GM13976 (cell line): Measurements from ENCODE around the gene CCNI.

Source experiments
- DNase-seq: peaks from one replicate; pipeline ENCODE4 v3.0.0; 2012; ENCODE audit warnings: low spot score
- in situ Hi-C: fragments of 300-500 bp; cut with MboI; formaldehyde crosslinking; loops from one replicate; pipeline ENCODE4 v1.12.0; 2022; ENCODE audit warnings: low sequenced_read_pairs, mixed read lengths, inconsistent platforms; ENCODE audit not compliant: unreplicated experiment
- TF ChIP-seq, protein P1 (sequence below): IDR thresholded peaks from 2 replicates; pipeline ENCODE4 v1.5.1; 2012; ENCODE audit warnings: borderline replicate concordance, mild to moderate bottlenecking; ENCODE audit not compliant: insufficient read depth; ENCODE audit errors: extremely low read depth, missing control alignments, control extremely low read depth

CCNI gene

DNA sequence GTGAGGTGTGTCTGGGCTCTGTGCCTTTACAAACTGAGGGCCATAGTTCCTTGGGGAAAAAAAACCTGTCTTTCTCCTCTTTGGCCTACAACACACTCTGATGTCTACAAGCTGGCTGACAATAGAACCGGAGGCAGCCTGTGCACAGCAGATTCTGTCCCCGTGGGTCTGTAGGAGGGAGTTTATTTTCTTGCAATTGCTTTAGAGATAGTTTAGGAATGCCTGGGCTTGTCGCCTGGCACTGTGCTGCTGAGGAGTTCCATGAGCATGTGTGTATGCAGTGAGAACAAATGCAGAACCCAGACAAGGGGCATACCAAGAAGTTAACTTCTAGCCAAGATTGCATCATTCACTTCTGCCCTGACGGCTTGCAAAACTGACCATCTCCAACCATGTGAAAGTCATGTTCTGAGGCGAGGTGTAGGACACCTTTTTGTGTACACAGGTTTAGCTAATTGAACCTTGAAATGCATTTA lies 54.1 kb downstream of the CCNI start:
- no peak for DNase-seq
- TF ChIP-seq, protein P1, sequence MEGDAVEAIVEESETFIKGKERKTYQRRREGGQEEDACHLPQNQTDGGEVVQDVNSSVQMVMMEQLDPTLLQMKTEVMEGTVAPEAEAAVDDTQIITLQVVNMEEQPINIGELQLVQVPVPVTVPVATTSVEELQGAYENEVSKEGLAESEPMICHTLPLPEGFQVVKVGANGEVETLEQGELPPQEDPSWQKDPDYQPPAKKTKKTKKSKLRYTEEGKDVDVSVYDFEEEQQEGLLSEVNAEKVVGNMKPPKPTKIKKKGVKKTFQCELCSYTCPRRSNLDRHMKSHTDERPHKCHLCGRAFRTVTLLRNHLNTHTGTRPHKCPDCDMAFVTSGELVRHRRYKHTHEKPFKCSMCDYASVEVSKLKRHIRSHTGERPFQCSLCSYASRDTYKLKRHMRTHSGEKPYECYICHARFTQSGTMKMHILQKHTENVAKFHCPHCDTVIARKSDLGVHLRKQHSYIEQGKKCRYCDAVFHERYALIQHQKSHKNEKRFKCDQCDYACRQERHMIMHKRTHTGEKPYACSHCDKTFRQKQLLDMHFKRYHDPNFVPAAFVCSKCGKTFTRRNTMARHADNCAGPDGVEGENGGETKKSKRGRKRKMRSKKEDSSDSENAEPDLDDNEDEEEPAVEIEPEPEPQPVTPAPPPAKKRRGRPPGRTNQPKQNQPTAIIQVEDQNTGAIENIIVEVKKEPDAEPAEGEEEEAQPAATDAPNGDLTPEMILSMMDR = no peak
- in situ Hi-C loops = no loop called here

DNA sequence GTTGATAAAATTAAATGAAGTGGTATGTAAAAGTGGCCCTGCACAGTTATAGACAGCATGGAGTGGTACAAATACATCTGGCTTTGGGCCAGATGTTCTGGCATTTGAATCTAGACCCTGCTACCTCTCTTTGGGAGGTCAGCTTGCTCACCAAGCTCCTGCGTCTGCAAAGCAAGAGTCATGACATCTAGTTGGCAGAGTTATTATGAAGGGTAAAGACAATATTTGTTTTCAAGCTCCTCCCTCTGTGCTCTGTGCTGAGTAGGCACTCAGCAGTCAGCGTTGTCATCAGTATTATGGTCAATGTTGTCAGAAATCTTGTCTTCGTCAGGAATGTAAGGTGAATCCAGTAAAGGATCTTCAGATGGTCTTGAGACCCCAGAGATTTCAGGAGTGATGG lies 55.8 kb downstream of the CCNI start:
- no peak for DNase-seq
- TF ChIP-seq, protein P1 = no peak
- in situ Hi-C loops = no loop called here

DNA sequence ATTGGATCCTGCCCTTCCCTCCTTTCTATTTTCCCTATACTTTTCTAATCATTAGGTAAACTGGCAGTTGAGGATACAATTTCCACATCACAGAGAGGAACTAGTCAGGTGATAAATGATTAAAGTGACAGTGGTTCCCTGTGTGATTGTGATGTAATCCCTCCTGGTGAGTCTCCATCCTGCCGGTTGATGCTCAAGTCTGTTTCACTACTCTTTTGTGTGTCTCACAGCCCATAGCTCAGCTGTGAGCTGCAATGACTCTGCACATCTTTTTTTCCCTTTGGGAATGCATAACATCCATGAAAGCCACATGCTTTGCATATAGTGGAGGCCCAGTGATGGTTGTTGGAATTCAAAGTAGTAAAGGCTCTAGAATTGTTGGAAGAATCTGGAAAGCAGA lies 60.4 kb downstream of the CCNI start:
- DNase-seq = no peak
- in situ Hi-C loops = no loop called here
- TF ChIP-seq, protein P1 = no peak

DNA sequence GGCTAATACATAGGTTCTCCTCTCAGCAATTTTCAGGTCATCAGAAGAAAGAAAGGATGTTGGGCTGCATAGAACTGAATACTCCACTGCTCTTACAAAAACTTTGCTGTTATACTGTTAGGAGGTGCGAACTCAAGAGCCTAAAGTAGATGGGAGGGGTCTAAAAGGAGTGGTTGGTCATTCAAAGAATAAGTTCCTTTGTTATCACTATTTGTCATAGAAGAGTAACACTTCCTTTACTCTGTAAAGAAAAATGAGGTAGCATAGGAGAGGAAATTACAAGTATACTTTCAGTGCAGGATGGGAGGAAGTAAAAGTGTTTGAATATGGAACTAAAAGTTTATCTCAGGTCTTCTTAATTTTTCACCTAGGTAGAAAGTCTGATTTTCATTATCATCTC lies 61.5 kb downstream of the CCNI start:
- in situ Hi-C loops = no loop called here
- no peak for DNase-seq
- TF ChIP-seq, protein P1 = no peak

DNA sequence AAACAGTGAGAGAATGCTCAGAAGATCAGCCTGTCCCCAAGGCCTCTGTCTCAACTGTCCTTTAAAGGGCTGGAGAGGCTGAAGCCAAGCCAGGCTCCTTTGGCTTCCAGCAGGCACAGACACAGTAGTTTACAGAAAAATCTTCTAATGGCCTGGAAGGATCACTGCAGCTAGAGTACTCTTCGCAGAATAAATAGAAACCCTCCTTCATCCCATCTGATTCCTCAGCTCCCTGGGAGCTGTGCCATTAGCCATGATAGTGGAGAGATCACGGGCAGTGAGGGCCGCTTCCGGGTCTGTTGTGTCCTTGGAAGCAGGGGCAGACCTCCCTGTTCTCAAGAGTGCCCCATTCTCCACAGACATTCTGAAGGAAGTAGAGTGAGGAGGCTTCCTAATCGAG lies 63.1 kb downstream of the CCNI start:
- no peak for DNase-seq
- in situ Hi-C loops = no loop called here
- TF ChIP-seq, protein P1 = no peak

DNA sequence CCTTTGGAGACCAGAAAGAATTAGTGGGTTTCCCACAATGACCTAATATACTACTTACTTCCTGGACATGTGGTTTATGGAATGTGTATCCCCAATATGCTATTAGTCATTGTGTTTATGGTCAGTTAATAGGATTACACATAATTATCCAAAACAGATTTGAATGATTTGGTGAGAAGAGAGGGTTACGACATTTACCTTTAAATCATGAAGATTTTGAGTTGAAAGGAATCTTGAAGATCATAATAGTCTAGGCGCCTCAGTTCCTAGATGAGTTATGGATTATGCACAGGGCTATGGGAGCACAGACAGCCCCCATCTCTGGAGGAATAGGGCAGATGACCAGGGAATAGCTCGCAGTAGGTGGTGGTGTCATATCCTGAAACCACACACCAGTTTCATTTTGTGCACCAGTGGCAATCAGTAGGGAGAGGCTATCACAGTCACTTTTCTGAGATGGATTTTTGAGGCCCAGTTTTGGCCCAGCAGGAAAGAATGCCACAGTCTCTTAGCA lies 64.9 kb downstream of the CCNI start:
- no peak for DNase-seq
- TF ChIP-seq, protein P1 = no peak
- in situ Hi-C loops = no loop called here

DNA sequence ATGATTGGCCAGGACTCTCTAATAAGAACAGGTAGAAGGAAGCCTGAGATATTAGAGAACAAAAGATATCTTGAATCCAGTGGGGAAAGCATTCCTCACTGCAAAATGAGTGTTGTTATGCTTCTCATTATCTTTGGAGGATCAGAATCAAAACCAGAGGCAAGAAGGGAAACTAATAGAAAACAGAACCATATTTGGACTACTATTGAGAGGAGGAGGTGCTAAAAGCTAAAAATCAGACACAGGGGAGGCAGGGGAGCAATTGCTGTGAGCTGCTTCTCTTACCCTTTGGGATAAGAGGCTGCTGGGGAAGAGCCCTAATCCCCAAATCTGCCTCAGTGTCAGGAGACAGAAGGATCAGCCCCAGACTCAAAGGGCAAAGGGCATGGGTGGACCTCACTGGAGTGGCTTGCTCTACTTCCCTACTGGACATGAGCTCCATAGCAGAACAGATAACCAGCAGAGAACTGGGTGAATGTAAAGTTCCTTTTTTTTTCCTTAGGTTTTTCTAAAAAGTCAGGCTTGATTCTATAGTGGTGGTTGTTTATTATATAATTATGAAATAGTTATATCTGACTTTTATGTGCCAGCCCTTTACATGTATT lies 66.2 kb downstream of the CCNI start:
- DNase-seq = no peak
- in situ Hi-C loops = no loop called here
- TF ChIP-seq, protein P1 = no peak
